ENCODE results near the gene RPS18.

- TF ChIP-seq CTCF (IDR thresholded peaks at IDR 0.05) (no peak), POLR2A (IDR thresholded peaks at IDR 0.05) (no peak)
Measured at GRCh38 chr6:33235221-33235634, 36.6 kb upstream of the RPS18 start.

Data from adrenal gland (tissue), 5 donors.